GM18951 (cell line): ENCODE measurements around the gene TTC14.
"Not testable (repeated sequence)": the region's sequence is repeated elsewhere in the genome, so short reads cannot be mapped to it uniquely, and the experiment has no call there.

Experiments
- POLR2A ChIP-seq: IDR thresholded peaks from 4 replicates; pipeline ENCODE4 v1.6.1; 2011; ENCODE audit warnings: mild to moderate bottlenecking; ENCODE audit not compliant: insufficient read length, insufficient read depth; ENCODE audit errors: extremely low read depth
- in situ Hi-C: fragments of 300-500 bp; cut with MboI; formaldehyde crosslinking; loops from one replicate; pipeline ENCODE4 v1.12.0; 2022; ENCODE audit warnings: low sequenced_read_pairs, mixed read lengths, inconsistent platforms; ENCODE audit not compliant: unreplicated experiment

Gene TTC14

DNA sequence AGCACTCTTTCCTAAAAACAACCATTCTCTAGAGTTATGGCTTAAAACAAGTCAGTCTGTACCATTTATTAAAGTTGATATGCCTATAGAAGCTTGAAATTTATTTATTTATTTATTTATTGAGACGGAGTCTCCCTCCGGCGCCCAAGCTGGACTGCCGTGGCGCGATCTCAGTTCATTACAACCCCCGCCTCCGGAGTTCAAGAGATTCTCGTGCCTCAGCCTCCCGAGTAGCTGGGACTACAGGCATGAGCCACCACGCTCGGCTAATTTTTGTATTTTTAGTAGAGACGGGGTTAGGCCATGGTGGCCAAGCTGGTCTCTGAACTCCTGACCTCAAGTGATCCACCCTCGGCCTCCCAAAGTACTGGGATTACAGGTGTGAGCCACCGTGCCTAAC, 1.5 kb upstream of the TTC14 start:
- in situ Hi-C loops: no loop called here
- TF ChIP-seq POLR2A: no peak

DNA sequence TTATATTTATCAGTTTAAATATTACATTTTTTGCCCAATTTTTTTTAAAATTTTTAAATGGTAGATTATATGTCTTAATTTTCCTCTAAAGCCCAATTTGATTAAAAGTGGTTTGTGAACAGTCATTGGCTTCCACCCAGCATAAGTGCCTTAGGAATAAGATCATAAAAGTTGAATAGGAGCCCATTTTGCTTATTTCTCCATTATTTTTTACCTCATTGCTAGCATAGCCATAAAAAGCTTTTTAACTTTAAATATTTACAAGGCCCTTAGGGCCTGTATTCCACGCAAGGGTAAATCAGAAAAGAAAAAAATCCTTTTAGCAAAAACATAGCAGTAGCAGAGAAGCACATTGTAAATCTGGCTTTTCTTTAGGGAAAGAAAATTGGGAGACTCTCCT, 9.0 kb downstream of the TTC14 start:
- in situ Hi-C loops: no loop called here
- no peak for TF ChIP-seq POLR2A

DNA sequence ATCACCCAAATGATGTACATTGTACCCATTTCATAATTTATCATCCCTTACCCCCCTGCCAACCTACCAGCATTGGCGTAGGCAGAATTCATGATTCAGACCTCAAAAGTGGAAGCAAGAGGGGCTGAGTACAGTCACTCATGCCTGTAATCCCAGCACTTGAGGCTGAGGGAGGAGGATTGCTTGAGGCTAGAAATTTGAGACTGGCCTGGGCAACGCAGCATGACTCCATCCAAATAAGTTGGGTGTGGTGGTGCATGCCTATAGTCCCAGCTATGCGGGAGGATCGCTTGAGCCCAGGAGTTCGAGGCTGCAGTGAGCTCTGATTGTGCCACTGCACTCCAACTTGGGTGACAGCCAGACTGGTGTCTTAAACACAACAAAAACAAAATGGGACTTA, 10.4 kb downstream of the TTC14 start:
- in situ Hi-C loops: no loop called here
- TF ChIP-seq POLR2A: no peak

DNA sequence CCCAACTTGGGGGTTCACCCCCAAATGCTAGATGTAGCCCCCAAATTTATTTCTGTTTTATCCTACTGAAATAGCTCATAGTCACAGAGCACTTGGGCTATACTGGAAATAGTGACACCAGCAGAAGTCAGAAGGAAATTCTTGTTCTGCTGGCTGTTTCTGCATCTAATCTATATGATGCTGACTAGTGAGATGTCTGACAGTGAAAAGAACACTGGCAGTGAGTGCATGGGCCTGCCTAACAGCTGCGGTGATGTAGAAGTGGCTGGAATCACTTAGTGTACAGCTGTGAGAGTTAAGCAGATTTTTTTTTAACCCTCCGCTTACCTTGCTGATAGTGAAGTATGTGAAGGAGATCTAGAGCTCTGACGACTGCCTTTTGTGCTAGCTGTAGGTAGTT, 14.0 kb downstream of the TTC14 start:
- in situ Hi-C loops: no loop called here
- TF ChIP-seq POLR2A: no peak

DNA sequence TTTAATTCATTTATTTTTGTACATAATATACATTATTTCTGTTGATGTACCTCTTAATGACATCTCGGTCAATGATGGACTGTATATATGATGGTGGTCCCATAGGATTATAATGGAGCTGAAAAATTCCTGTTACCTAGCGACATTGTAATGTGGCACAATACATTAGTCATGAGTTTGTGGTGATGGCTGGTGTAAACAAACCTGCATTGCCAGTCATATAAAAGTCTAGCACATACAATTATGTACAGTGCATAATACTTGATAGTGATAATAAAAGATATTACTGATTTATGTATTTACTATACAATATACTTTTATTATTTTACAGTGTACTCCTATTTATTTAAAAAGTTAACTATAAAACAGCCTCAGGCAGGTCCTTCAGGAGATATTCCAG, 15.1 kb downstream of the TTC14 start:
- in situ Hi-C loops: no loop called here
- no peak for TF ChIP-seq POLR2A

DNA sequence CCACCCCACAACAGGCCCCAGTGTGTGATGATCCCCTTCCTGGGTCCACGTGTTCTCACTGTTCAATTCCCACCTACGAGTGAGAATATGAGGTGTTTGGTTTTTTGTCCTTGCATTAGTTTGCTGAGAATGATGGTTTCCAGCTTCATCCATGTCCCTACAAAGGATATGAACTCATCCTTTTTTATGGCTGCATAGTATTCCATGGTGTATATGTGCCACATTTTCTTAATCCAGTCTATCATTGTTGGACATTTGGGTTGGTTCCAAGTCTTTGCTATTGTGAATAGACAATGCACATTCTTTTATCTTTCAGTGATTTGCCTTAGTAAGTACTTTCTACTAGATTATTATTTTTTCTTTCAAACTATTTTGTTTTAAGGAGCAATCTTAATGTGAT, 16.6 kb downstream of the TTC14 start:
- in situ Hi-C loops: not testable (repeated sequence)

DNA sequence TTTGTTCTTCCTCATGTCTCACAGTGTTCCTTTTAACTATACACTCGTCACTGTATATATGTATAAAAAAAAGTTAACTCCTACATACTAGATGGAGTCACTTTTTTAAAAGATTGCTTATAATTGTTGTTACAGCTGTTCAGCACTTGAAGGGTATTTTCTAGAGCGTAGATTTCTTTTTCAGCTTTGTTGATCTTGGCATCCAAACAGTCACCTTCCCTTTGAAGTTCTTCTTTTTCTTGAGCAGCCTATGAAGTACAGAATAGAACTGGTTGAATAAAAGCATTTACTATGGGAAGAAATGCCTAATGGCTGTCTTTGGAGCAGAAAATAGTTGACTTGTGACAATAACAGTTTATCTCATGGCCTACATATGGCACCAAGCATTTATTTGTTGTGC, 17.8 kb downstream of the TTC14 start:
- in situ Hi-C loops: no loop called here
- no peak for TF ChIP-seq POLR2A

DNA sequence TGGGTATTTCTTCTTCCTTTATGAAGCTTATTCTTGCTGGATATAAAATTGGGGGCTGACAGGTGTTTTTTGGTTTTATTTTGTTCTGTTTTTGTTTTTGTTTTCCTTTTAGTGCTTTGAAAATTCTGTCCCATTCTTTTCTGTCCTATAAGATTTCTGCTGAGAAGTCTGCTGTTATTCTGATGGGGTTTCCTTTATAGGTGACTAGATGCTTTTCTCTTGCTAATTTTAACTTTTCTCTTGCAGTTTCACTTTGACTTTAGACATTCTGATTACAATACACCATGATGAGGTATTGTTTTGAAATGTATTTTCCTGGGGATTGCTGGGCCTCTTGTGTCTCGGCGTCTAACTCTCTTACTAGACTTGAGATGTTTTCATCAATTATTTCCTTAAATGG, 22.8 kb downstream of the TTC14 start:
- no peak for TF ChIP-seq POLR2A
- in situ Hi-C loops: no loop called here

DNA sequence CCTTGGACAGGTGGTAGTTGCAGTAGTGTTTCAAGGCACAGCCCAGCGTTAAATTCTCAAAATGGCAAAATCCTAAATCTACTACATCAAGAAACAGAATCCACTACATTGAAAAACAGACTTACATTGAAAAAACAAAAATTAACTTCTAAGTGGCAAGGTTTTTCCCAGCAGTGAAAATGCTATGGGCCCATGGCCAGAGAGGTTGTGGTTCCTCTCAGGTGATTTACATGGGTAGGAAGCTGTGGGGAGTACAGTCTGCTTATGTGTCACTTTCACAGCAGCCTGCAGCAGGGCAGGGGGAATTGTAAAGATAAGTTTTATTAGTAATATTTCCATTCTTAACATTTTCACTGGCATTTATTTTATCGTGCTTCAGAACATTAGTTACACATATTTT, 24.9 kb downstream of the TTC14 start:
- TF ChIP-seq POLR2A: no peak
- in situ Hi-C loops: no loop called here

DNA sequence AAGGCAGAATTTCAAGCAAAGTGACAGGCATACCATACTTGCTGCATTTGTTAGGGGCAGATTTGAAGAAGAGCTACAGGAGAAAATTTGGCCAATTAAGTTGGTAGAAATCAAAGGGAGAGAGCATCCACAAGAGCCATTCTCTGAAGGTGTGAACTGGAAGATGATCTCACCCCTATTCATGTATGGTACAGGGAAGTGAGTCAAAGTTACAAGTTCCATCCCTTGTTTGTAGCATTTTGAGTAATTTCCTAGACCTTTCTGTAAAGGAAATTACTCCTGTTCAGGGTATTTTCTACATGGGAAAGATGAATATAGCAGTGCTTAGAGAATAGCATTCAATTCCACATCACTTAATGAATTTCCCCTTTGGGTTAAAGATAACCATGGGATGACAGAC, 28.4 kb downstream of the TTC14 start:
- in situ Hi-C loops: no loop called here
- TF ChIP-seq POLR2A: no peak

DNA sequence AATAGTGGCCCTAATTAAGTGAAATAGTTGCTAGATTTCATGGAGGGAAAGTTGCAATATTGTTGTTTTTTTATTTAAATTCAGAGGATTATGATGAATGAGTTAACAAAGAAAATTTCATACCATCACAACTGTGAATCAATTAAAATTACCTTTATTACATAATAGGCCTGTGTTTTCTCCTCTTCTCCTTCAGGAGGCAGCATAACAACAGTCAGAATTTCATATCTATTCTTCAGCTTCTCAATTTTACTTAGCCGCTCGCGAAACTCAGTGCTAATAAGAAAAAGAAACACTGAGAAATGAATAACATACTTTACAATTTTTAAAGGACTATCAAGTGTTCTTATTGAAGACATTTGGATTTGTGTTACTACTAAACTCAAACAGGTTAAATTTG, 29.4 kb downstream of the TTC14 start:
- in situ Hi-C loops: no loop called here
- TF ChIP-seq POLR2A: no peak

DNA sequence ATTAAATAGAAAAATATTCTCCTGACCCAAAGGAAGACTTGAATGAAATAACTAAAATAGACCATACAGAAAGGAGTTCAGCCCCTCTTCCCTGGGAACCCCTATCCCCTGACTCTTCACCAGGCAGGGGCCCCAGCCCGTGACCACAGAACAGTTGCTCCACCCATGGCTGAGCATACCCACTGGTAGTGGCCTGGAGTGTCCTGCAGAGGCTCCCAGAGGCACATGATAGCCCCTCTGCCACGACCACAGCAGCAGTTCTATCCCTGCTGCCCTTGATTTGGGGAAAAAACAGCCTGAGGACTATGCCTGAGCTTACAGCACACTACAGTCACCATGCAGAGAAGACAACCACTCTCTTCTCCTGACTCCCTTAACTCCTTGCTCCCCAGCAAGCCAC, 31.8 kb downstream of the TTC14 start:
- in situ Hi-C loops: no loop called here
- no peak for TF ChIP-seq POLR2A

DNA sequence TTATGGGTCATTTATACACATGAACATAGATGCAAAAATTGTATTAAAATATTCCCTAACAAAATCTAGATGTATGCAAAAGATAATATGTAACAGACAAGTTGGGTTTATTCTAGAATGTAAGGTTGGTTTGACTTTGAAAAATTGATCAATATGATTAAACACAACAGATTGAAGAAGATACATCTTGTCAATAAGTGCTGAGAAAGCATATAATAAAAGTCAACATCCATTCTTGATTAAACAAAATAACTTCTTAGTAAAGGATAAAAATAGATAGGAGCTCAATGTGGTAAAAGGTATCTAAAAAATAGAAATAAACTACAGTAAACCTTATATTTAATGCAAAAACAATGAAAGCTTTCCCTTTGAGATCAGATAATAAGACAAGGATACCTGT, 39.0 kb downstream of the TTC14 start:
- TF ChIP-seq POLR2A: no peak
- in situ Hi-C loops: no loop called here

DNA sequence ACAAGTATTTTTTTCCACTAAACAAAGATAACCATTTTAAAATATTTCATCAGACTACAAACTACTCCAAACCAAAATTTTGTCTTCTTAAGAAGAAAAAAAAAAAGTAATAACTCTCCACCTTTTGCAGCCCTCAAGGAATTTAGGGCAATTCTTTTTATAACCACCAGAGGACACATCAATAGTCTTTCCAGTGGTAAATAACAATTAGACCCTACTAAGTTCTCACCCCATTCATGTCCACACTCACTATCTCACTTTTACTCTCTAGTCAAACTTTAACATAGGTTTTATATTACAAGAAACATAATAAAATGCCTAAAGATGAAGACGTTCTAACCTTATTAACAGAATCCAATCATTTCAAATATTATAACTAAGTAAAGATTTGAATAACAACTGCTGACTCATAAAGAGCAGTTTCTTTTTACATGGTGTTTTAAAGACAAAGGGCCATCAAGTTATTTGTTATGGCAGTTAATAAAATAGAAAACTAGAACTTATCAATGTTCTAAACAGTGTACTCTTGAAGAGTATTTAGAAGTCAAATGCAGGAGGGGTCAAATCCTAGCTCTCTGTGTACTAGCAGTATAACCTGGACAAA, 44.3 kb downstream of the TTC14 start:
- in situ Hi-C loops: no loop called here
- no peak for TF ChIP-seq POLR2A

DNA sequence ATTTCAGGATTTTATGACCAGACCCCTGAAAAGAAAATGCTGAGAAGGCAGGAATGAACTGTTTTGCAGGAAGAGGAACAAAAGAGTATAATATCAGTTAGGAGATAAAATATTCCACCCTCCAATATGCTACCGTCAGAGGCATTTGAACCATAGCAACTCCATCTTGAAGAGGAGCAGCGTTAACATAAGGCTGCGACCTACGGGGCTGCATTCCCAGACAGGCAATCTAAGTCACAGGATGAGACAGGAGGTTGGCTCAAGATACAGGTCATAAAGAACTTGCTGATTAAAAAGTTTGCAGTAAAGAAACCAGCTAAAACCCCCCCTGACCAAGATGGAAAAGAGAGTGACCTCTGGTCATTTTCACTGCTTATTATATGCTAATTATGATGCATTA, 54.4 kb downstream of the TTC14 start:
- in situ Hi-C loops: no loop called here
- TF ChIP-seq POLR2A: no peak
